Transverse colon (tissue), 4 donors: ENCODE measurements around the gene GPT2. TPM values are rescaled to one million over a fixed set of nuclear protein-coding genes. Genes with fewer than 3 reads are reported as not detected.

ENCODE experiments used
- DNase-seq: peaks from one replicate; pipeline ENCODE4 v3.0.0-alpha.2; 2019
- H3K27ac ChIP-seq, 4 donors: fragments of 200-600 bp; sonication (generic); 2 replicates each; pipeline ENCODE4 v1.5.1; 2016 to 2018; ENCODE audit warnings: inconsistent platforms in 4 of 4
- H3K27me3 ChIP-seq: fragments of 200-600 bp; sonication (generic); 2 replicates; pipeline ENCODE4 v1.5.1; 2017; ENCODE audit warnings: inconsistent platforms
- H3K36me3 ChIP-seq, 4 donors: fragments of 200-600 bp; sonication (generic); 2 replicates each; pipeline ENCODE4 v1.5.1; 2017 to 2019; ENCODE audit warnings: inconsistent platforms in 4 of 4
- H3K4me1 ChIP-seq, 4 donors: fragments of 200-600 bp; sonication (generic); 2 replicates each; pipeline ENCODE4 v1.5.1; 2017 to 2020; ENCODE audit warnings: inconsistent platforms in 4 of 4
- H3K4me3 ChIP-seq, 4 donors: fragments of 200-600 bp; sonication (generic); 1 replicate in 1 of 4; 2 replicates in 3 of 4; pipeline versions ENCODE4 v1.5.1 to v1.6.1; 2017 to 2019; ENCODE audit warnings: inconsistent platforms in 4 of 4
- H3K9me3 ChIP-seq, 2 donors: fragments of 200-600 bp; sonication (generic); 2 replicates each; pipeline ENCODE4 v1.5.1; 2017 to 2019; ENCODE audit warnings: inconsistent platforms in 2 of 2
- CTCF ChIP-seq, 5 experiments: fragments of 200-600 bp in 3 of 5; fragments of 450-650 bp in 2 of 5; sonication (generic) in 3 of 5; IDR thresholded peaks; 1 replicate in 2 of 5; 2 replicates in 3 of 5; pipeline ENCODE4 v1.5.1; 2016 to 2017; ENCODE audit warnings: antibody characterized with exemption in 5 of 5, inconsistent platforms in 3 of 5, mild to moderate bottlenecking in 2 of 5, moderate library complexity in 1 of 5
- EP300 ChIP-seq: sonication (generic); formaldehyde crosslinking; IDR thresholded peaks from one replicate; pipeline ENCODE4 v1.6.1; 2017; ENCODE audit warnings: antibody characterized with exemption, low read depth
- POLR2A ChIP-seq: fragments of 450-650 bp; IDR thresholded peaks from one replicate; pipeline ENCODE4 v1.6.1; 2016; ENCODE audit warnings: antibody characterized with exemption, mild to moderate bottlenecking, moderate library complexity
- POLR2AphosphoS5 ChIP-seq, 3 donors: sonication (generic); formaldehyde crosslinking; IDR thresholded peaks; one replicate each; pipeline ENCODE4 v1.6.1; 2016; ENCODE audit warnings: antibody characterized with exemption in 3 of 3
- WGBS, 2 donors: methylation state at CpG; one replicate each; pipeline ENCODE4 v1.1.5; 2018; ENCODE audit warnings: low coverage in 1 of 2; 5-methylcytosine and 5-hydroxymethylcytosine counted together
- in situ Hi-C, 4 donors: fragments of 200-750 bp; cut with MboI; loops; one replicate each; pipeline versions ENCODE4 v1.15.0 to v1.15.1; 2017; ENCODE audit warnings: low sequenced_read_pairs in 3 of 4, low pct_ligation_motif_present in 1 of 4, low pct_unique_long_range_greater_than_20kb in 1 of 4
- intact Hi-C: fragments of 100-400 bp; cut with DNase I; formaldehyde crosslinking; loops from one replicate; pipeline ENCODE4 v1.15.1; 2023; ENCODE audit warnings: low total_unique reads
- total RNA-seq, 4 donors: library from RNA; depleted of rRNA; stranded (reverse); fragments of >200 nt; gene quantifications; one replicate each; pipeline ENCODE4 v1.1.0, GENCODE V29; 2016

Gene GPT2
- total RNA-seq, 4 donors from 2014 or later: 10.9 to 29.5 (median 16.9) TPM

- intact Hi-C loops: no loop called here
- WGBS, 2 donors: 78 to 85% methylated on average over 3 of the region's 3 CpGs
- Histone ChIP-seq H3K27me3 (no peaks in the 10 kb centered on the region), H3K36me3 (peaks cover 0 to 88% (median 41%) of the 10 kb centered on the region in 4 donors), H3K9me3 (no peaks in the 10 kb centered on the region), H3K27ac (no peak overlapping the region), H3K4me1 (peaks cover 0 to 19% (median 6%) of the 10 kb centered on the region in 4 donors), H3K4me3 (no peak overlapping the region)
- no peak for TF ChIP-seq CTCF (IDR thresholded peaks at IDR 0.05)
- TF ChIP-seq POLR2A: no peak
- TF ChIP-seq POLR2AphosphoS5 (IDR thresholded peaks at IDR 0.05): no peak
- TF ChIP-seq EP300: no peak
- in situ Hi-C loops: no loop called here
- DNase-seq: no peak
Observed at GRCh38 chr16:46962629-46963028, 78.5 kb downstream of the GPT2 start.

GRCh38 chr16:46968063-46968435 is 83.9 kb downstream of the GPT2 start:
- DNase-seq: no peak
- TF ChIP-seq POLR2AphosphoS5 (IDR thresholded peaks at IDR 0.05): no peak
- no peak for TF ChIP-seq EP300
- no peak for TF ChIP-seq POLR2A
- TF ChIP-seq CTCF (IDR thresholded peaks at IDR 0.05): no peak
- no peak overlapping the region for H3K4me3 ChIP-seq
- peaks cover 0 to 69% (median 33%) of the 10 kb centered on the region in 4 donors for H3K36me3 ChIP-seq
- H3K27ac ChIP-seq: no peak overlapping the region
- no peaks in the 10 kb centered on the region for H3K9me3 ChIP-seq
- WGBS, 2 donors: 93 to 96% methylated on average over 2 of the region's 2 CpGs
- in situ Hi-C loops (no loop called here), intact Hi-C loops (no loop called here)
- peaks cover 0 to 36% (median 13%) of the 10 kb centered on the region in 4 donors for H3K4me1 ChIP-seq
- H3K27me3 ChIP-seq: no peaks in the 10 kb centered on the region

- TF ChIP-seq EP300: no peak
- in situ Hi-C loops (no loop called here), intact Hi-C loops (no loop called here)
- peaks cover 0 to 49% (median 22%) of the 10 kb centered on the region in 4 donors for H3K36me3 ChIP-seq
- no peak overlapping the region for H3K4me3 ChIP-seq
- no peaks in the 10 kb centered on the region for H3K27me3 ChIP-seq
- WGBS, 2 donors: 84 to 89% methylated on average over 2 of the region's 2 CpGs
- no peak for DNase-seq
- H3K27ac ChIP-seq: no peak overlapping the region
- H3K9me3 ChIP-seq: no peaks in the 10 kb centered on the region
- peaks cover 0 to 44% (median 19%) of the 10 kb centered on the region in 4 donors for H3K4me1 ChIP-seq
Observed at GRCh38 chr16:46970089-46970488, 85.9 kb downstream of the GPT2 start.

- Histone ChIP-seq H3K4me1 (peaks cover 0 to 45% (median 19%) of the 10 kb centered on the region in 4 donors), H3K9me3 (no peaks in the 10 kb centered on the region), H3K36me3 (peaks cover 0 to 37% (median 16%) of the 10 kb centered on the region in 4 donors), H3K27ac (no peak overlapping the region), H3K27me3 (no peaks in the 10 kb centered on the region), H3K4me3 (no peak overlapping the region)
- intact Hi-C loops: no loop called here
- in situ Hi-C loops: no loop called here
- TF ChIP-seq POLR2AphosphoS5 (IDR thresholded peaks at IDR 0.05): no peak
- no peak for TF ChIP-seq POLR2A
- no peak for TF ChIP-seq CTCF (IDR thresholded peaks at IDR 0.05)
- TF ChIP-seq EP300: no peak
- 96% methylated on average over 7 of the region's 7 CpGs; no CpG with 5 or more reads in 1 of the 2 donors for WGBS, 2 donors
- DNase-seq: no peak
Observed at GRCh38 chr16:46971271-46971670, 87.1 kb downstream of the GPT2 start.
